Peyer's patch (tissue), 4 donors: ENCODE results near the gene LIPM. TPM values are rescaled to one million over a fixed set of nuclear protein-coding genes. Genes with fewer than 3 reads are reported as not detected.

ENCODE experiments used
- total RNA-seq, 4 donors: library from RNA; depleted of rRNA; stranded (reverse); fragments of >200 nt; gene quantifications; one replicate each; pipeline ENCODE4 v1.1.0, GENCODE V29; 2016

LIPM gene
- total RNA-seq, 4 donors from 2014 or later = not detected

Other genes with a start within 250 kb of the LIPM start
- gene RNLS, start 219.4 kb upstream of the LIPM start, total RNA-seq = 10 to 100 TPM in 3 of 4 donors, 1 to 10 TPM in 1; 4.1 to 29.6 (median 22.6) TPM
- not detected for gene LIPJ, start 216.0 kb upstream of the LIPM start, total RNA-seq
- gene LIPF, start 138.3 kb upstream of the LIPM start, total RNA-seq = not detected
- not detected for gene LIPK, start 96.5 kb upstream of the LIPM start, total RNA-seq
- gene LIPN, start 42.7 kb upstream of the LIPM start, total RNA-seq = not detected
- gene ANKRD22, start 49.1 kb downstream of the LIPM start, total RNA-seq = 1 to 10 TPM in 2 of 4 donors, under 1 TPM in 1, not detected in 1; 0.70 to 1.5 (median 1.1) TPM
- gene STAMBPL1, start 77.5 kb downstream of the LIPM start, total RNA-seq = 100 to 1,000 TPM in 1 of 4 donors, 10 to 100 TPM in 3; 54.6 to 116 (median 84.6) TPM
- 100 to 1,000 TPM in 3 of 4 donors, 10 to 100 TPM in 1; 83.5 to 342 (median 142) TPM for gene ACTA2, start 150.0 kb downstream of the LIPM start, total RNA-seq
- 10 to 100 TPM; 25.9 to 81.7 (median 29.2) TPM for gene FAS, start 188.1 kb downstream of the LIPM start, total RNA-seq